ENCODE data around the gene PLXNA2. TPM values are rescaled to one million over a fixed set of nuclear protein-coding genes. Genes with fewer than 3 reads are reported as not detected.
A peak's percentile ranks its signal among the peaks of the same experiment; 100 is the strongest.

PLXNA2 gene
- total and polyA plus RNA-seq, 11 donors = 9.2 to 28.2 (median 18.0) TPM

DNA sequence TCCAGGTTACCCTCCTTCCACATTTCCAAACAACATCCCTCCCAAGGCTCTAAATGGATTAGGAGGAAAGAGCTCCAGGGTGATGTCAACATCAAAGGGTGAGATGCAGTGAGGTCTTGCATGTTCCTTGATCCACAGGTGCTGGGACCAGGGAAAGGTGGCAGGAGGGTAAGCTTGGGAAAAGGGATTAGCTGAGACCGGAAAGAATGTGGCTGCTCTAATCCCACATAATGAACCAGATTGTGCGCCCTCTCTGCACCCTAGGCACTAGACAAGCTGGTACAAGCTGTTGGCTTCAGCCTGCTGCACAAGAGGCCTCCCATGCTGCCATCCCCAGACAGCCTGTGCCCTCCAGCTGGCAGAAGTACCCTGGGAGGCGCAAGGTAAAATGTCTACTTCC lies 34.9 kb downstream of the PLXNA2 start:
- Histone ChIP-seq H3K4me3 (no peak overlapping the region), H3K27me3 (no peaks in the 10 kb centered on the region), H3K9me3 (no peaks in the 10 kb centered on the region), H3K27ac (peak overlapping the region in 4 of 12 donors; percentile 56 to 83 (median 72)), H3K4me1 (peaks cover 8 to 84% (median 66%) of the 10 kb centered on the region in 12 donors), H3K36me3 (peaks cover 0 to 61% (median 11%) of the 10 kb centered on the region in 9 donors)
- 74 to 97% (median 87%) methylated on average over 3 of the region's 3 CpGs for WGBS, 4 donors
- DNase-seq (no peak), ATAC-seq (no peak)
- intact Hi-C loops (cut with DNase I) = no loop called here
- TF ChIP-seq, protein P1, sequence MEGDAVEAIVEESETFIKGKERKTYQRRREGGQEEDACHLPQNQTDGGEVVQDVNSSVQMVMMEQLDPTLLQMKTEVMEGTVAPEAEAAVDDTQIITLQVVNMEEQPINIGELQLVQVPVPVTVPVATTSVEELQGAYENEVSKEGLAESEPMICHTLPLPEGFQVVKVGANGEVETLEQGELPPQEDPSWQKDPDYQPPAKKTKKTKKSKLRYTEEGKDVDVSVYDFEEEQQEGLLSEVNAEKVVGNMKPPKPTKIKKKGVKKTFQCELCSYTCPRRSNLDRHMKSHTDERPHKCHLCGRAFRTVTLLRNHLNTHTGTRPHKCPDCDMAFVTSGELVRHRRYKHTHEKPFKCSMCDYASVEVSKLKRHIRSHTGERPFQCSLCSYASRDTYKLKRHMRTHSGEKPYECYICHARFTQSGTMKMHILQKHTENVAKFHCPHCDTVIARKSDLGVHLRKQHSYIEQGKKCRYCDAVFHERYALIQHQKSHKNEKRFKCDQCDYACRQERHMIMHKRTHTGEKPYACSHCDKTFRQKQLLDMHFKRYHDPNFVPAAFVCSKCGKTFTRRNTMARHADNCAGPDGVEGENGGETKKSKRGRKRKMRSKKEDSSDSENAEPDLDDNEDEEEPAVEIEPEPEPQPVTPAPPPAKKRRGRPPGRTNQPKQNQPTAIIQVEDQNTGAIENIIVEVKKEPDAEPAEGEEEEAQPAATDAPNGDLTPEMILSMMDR (IDR thresholded peaks at IDR 0.05) = no peak
- no peak for TF ChIP-seq POLR2A (IDR thresholded peaks at IDR 0.05)

DNA sequence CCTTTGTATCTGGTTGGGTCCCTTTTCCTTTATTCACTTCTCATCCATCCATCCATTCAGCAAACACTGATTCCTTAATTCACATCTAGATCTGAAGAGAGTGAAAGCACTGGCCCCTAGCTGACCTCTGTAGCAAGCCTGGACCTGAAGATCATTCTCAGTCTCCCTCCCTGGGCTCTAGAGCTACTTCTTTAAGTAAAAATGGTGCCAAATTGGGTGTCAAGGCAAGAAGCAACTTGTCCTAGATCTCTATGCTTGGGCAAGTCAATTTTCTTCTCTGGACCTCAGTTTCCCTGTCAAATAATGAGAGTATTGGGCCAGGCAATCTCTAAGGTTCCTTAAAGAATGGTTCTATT lies 36.1 kb downstream of the PLXNA2 start:
- H3K9me3 ChIP-seq = no peaks in the 10 kb centered on the region
- no peaks in the 10 kb centered on the region for H3K27me3 ChIP-seq
- DNase-seq (no peak), ATAC-seq (no peak)
- H3K27ac ChIP-seq = peak overlapping the region; percentile 28 to 85 (median 76)
- peaks cover 0 to 58% (median 11%) of the 10 kb centered on the region in 9 donors for H3K36me3 ChIP-seq
- TF ChIP-seq POLR2A (IDR thresholded peaks at IDR 0.05) = no peak
- TF ChIP-seq, protein P1 (IDR thresholded peaks at IDR 0.05) = no peak
- no peak overlapping the region for H3K4me3 ChIP-seq
- H3K4me1 ChIP-seq = peaks cover 8 to 84% (median 68%) of the 10 kb centered on the region in 12 donors
- intact Hi-C loops (cut with DNase I) = no loop called here

DNA sequence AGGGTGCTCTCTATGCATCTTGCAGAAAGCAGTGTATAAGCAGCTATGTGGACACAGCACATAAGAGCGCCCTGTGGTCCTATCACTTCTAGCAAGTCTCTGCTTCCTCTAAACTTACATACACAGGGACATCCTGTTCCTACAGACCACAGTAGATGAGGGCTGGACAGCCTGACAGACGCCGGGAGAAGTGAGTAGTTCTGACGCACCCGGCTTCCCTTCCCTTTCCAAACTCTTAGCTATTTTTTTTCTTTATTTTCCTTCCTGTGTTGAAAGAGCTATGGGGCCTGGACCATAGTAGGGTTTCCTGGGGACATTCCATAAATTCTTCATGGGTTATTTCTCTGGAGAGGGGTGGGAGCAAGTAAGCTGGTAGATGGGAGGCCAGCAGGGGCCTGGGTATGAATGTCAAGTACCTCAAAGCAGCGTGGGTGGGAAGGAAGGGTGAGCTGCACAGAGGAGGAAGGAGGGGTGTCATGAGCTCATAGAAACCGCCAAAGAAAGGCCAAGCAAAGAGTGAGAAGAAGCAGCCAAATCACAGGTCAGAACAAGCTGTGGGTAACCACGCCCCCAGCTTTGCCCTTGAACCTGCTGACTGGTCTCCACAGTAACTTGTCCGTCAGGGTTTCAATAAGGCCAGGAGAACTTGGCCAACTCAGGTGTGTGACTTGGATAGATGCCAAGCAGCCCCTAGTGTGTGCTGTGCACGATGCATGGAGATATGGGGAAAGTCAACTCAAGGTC lies 36.6 kb downstream of the PLXNA2 start:
- 50 to 58% (median 56%) methylated on average over 10 of the region's 10 CpGs for WGBS, 4 donors
- TF ChIP-seq, protein P1 (IDR thresholded peaks at IDR 0.05) = no peak
- no peak for TF ChIP-seq POLR2A (IDR thresholded peaks at IDR 0.05)
- ATAC-seq (peak; percentile 77 to 84 (median 82)), DNase-seq (peak in 4 of 5 donors; percentile 63 to 72 (median 67))
- H3K9me3 ChIP-seq = no peaks in the 10 kb centered on the region
- peak overlapping the region; percentile 58 to 85 (median 76) for H3K27ac ChIP-seq
- peaks cover 8 to 84% (median 68%) of the 10 kb centered on the region in 12 donors for H3K4me1 ChIP-seq
- peaks cover 0 to 55% (median 11%) of the 10 kb centered on the region in 9 donors for H3K36me3 ChIP-seq
- no peak overlapping the region for H3K4me3 ChIP-seq
- no peaks in the 10 kb centered on the region for H3K27me3 ChIP-seq
- intact Hi-C loops (cut with DNase I) = no loop called here

DNA sequence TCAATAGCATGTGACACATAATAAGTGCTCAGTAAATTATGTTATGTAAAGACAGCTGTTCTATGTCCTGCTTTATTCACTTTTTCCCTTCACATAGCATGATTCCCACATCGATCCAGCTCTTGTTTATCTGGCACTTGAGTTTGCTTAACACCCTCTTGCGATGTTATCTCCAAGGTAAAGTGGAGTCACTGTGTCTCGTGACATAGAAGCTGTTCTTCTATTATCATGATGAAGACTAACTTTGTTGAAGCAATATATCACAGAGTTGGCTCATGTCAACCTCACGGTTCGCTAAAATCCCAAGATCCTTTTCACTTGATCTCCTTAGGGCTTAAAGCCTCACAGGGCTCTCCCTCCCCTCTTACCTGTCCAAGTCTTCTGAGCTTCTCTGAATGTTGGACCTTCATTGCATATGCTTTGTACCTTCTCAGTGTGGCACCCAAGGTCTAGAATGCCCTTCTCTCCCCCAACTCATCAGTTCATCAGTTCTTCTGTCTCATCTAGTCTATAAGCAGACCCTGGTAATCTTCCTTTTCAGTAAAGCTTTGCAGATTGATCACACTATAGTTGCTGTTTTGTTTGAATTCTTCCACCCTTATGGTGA lies 38.0 kb downstream of the PLXNA2 start:
- TF ChIP-seq POLR2A (IDR thresholded peaks at IDR 0.05) = no peak
- TF ChIP-seq, protein P1 (IDR thresholded peaks at IDR 0.05) = no peak
- DNase-seq (no peak), ATAC-seq (no peak)
- Histone ChIP-seq H3K9me3 (no peaks in the 10 kb centered on the region), H3K4me3 (no peak overlapping the region), H3K36me3 (peaks cover 0 to 51% (median 11%) of the 10 kb centered on the region in 9 donors), H3K27ac (peak overlapping the region in 10 of 12 donors; percentile 60 to 85 (median 76)), H3K4me1 (peaks cover 12 to 85% (median 70%) of the 10 kb centered on the region in 12 donors), H3K27me3 (no peaks in the 10 kb centered on the region)
- intact Hi-C loops (cut with DNase I) = no loop called here
- 85 to 88% (median 88%) methylated on average over 5 of the region's 5 CpGs for WGBS, 4 donors
